Measurements from ENCODE around the gene AIF1L.

Gene AIF1L

GRCh38 chr9:131081868-131082267 lies 14.5 kb upstream of the AIF1L start:
- no peak overlapping the region for H3K27ac ChIP-seq (ENCODE audit: low read depth, low read length)
- no peak overlapping the region for H3K4me3 ChIP-seq (ENCODE audit: low read depth in 1 of 2, low read length in 2 of 2)
- no peaks in the 10 kb centered on the region for H3K9me3 ChIP-seq (ENCODE audit: low read length)
- no peaks in the 10 kb centered on the region for H3K27me3 ChIP-seq (ENCODE audit: control insufficient read depth in 1 of 2, insufficient read depth in 2 of 2, low read length in 2 of 2)
- H3K36me3 ChIP-seq (ENCODE audit: insufficient read depth, low read length), result no peaks in the 10 kb centered on the region
- no peak overlapping the region for H3K9ac ChIP-seq (ENCODE audit: low read length)
- H3K4me1 ChIP-seq (ENCODE audit: insufficient read depth, low read length), result no peaks in the 10 kb centered on the region

- H3K27ac ChIP-seq (ENCODE audit: low read depth, low read length), result no peak overlapping the region
Observed at GRCh38 chr9:131082774-131083512, 13.4 kb upstream of the AIF1L start.

GRCh38 chr9:131084661-131085369 lies 11.5 kb upstream of the AIF1L start:
- Histone ChIP-seq H3K4me3 (ENCODE audit: low read depth in 1 of 2, low read length in 2 of 2) (no peak overlapping the region), H3K27ac (ENCODE audit: low read depth, low read length) (no peak overlapping the region), H3K4me1 (ENCODE audit: insufficient read depth, low read length) (no peaks in the 10 kb centered on the region), H3K27me3 (ENCODE audit: control insufficient read depth in 1 of 2, insufficient read depth in 2 of 2, low read length in 2 of 2) (no peaks in the 10 kb centered on the region), H3K9me3 (ENCODE audit: low read length) (no peaks in the 10 kb centered on the region), H3K9ac (ENCODE audit: low read length) (no peak overlapping the region), H3K36me3 (ENCODE audit: insufficient read depth, low read length) (no peaks in the 10 kb centered on the region)

More at GRCh38 chr9:131082774-131083512, 13.4 kb upstream of the AIF1L start:
- Histone ChIP-seq H3K36me3 (ENCODE audit: insufficient read depth, low read length) (no peaks in the 10 kb centered on the region), H3K27me3 (ENCODE audit: control insufficient read depth in 1 of 2, insufficient read depth in 2 of 2, low read length in 2 of 2) (no peaks in the 10 kb centered on the region), H3K4me3 (ENCODE audit: low read depth in 1 of 2, low read length in 2 of 2) (no peak overlapping the region), H3K9me3 (ENCODE audit: low read length) (no peaks in the 10 kb centered on the region), H3K4me1 (ENCODE audit: insufficient read depth, low read length) (no peaks in the 10 kb centered on the region), H3K9ac (ENCODE audit: low read length) (no peak overlapping the region)

- Histone ChIP-seq H3K27ac (ENCODE audit: low read depth, low read length) (no peak overlapping the region), H3K4me3 (ENCODE audit: low read depth in 1 of 2, low read length in 2 of 2) (no peak overlapping the region), H3K36me3 (ENCODE audit: insufficient read depth, low read length) (no peaks in the 10 kb centered on the region)
Observed at GRCh38 chr9:131085370-131086122, 10.8 kb upstream of the AIF1L start.

GRCh38 chr9:131087354-131087893 lies 8.9 kb upstream of the AIF1L start:
- no peak overlapping the region for H3K4me3 ChIP-seq (ENCODE audit: low read depth in 1 of 2, low read length in 2 of 2)
- no peaks in the 10 kb centered on the region for H3K36me3 ChIP-seq (ENCODE audit: insufficient read depth, low read length)
- no peaks in the 10 kb centered on the region for H3K9me3 ChIP-seq (ENCODE audit: low read length)
- no peaks in the 10 kb centered on the region for H3K27me3 ChIP-seq (ENCODE audit: control insufficient read depth in 1 of 2, insufficient read depth in 2 of 2, low read length in 2 of 2)
- no peak overlapping the region for H3K9ac ChIP-seq (ENCODE audit: low read length)
- no peaks in the 10 kb centered on the region for H3K4me1 ChIP-seq (ENCODE audit: insufficient read depth, low read length)
- no peak overlapping the region for H3K27ac ChIP-seq (ENCODE audit: low read depth, low read length)

More at GRCh38 chr9:131085370-131086122, 10.8 kb upstream of the AIF1L start:
- Histone ChIP-seq H3K27me3 (ENCODE audit: control insufficient read depth in 1 of 2, insufficient read depth in 2 of 2, low read length in 2 of 2) (no peaks in the 10 kb centered on the region), H3K9me3 (ENCODE audit: low read length) (no peaks in the 10 kb centered on the region), H3K9ac (ENCODE audit: low read length) (no peak overlapping the region), H3K4me1 (ENCODE audit: insufficient read depth, low read length) (no peaks in the 10 kb centered on the region)

- H3K36me3 ChIP-seq (ENCODE audit: insufficient read depth, low read length), result no peaks in the 10 kb centered on the region
- no peak overlapping the region for H3K27ac ChIP-seq (ENCODE audit: low read depth, low read length)
- peaks cover 4 to 8% of the 10 kb centered on the region in 2 donors for H3K27me3 ChIP-seq (ENCODE audit: control insufficient read depth in 1 of 2, insufficient read depth in 2 of 2, low read length in 2 of 2)
- H3K9ac ChIP-seq (ENCODE audit: low read length), result no peak overlapping the region
- no peak overlapping the region for H3K4me3 ChIP-seq (ENCODE audit: low read depth in 1 of 2, low read length in 2 of 2)
- H3K4me1 ChIP-seq (ENCODE audit: insufficient read depth, low read length), result no peaks in the 10 kb centered on the region
- H3K9me3 ChIP-seq (ENCODE audit: low read length), result no peaks in the 10 kb centered on the region
Observed at GRCh38 chr9:131090025-131090787, 6.1 kb upstream of the AIF1L start.

GRCh38 chr9:131091352-131091992 lies 4.9 kb upstream of the AIF1L start:
- H3K4me3 ChIP-seq (ENCODE audit: low read depth in 1 of 2, low read length in 2 of 2), result no peak overlapping the region
- H3K36me3 ChIP-seq (ENCODE audit: insufficient read depth, low read length), result no peaks in the 10 kb centered on the region
- H3K9me3 ChIP-seq (ENCODE audit: low read length), result no peaks in the 10 kb centered on the region
- H3K27me3 ChIP-seq (ENCODE audit: control insufficient read depth in 1 of 2, insufficient read depth in 2 of 2, low read length in 2 of 2), result peaks cover 4 to 17% of the 10 kb centered on the region in 2 donors
- no peak overlapping the region for H3K27ac ChIP-seq (ENCODE audit: low read depth, low read length)
- H3K4me1 ChIP-seq (ENCODE audit: insufficient read depth, low read length), result no peaks in the 10 kb centered on the region
- no peak overlapping the region for H3K9ac ChIP-seq (ENCODE audit: low read length)

GRCh38 chr9:131092030-131092429 lies 4.3 kb upstream of the AIF1L start:
- no peaks in the 10 kb centered on the region for H3K9me3 ChIP-seq (ENCODE audit: low read length)
- H3K27ac ChIP-seq (ENCODE audit: low read depth, low read length), result no peak overlapping the region
- H3K9ac ChIP-seq (ENCODE audit: low read length), result no peak overlapping the region
- no peak overlapping the region for H3K4me3 ChIP-seq (ENCODE audit: low read depth in 1 of 2, low read length in 2 of 2)
- H3K36me3 ChIP-seq (ENCODE audit: insufficient read depth, low read length), result no peaks in the 10 kb centered on the region
- no peaks in the 10 kb centered on the region for H3K4me1 ChIP-seq (ENCODE audit: insufficient read depth, low read length)
- H3K27me3 ChIP-seq (ENCODE audit: control insufficient read depth in 1 of 2, insufficient read depth in 2 of 2, low read length in 2 of 2), result peaks cover 4 to 22% of the 10 kb centered on the region in 2 donors

- no peak overlapping the region for H3K9ac ChIP-seq (ENCODE audit: low read length)
- no peaks in the 10 kb centered on the region for H3K9me3 ChIP-seq (ENCODE audit: low read length)
- H3K4me3 ChIP-seq (ENCODE audit: low read depth in 1 of 2, low read length in 2 of 2), result no peak overlapping the region
- H3K36me3 ChIP-seq (ENCODE audit: insufficient read depth, low read length), result no peaks in the 10 kb centered on the region
- no peaks in the 10 kb centered on the region for H3K4me1 ChIP-seq (ENCODE audit: insufficient read depth, low read length)
- H3K27me3 ChIP-seq (ENCODE audit: control insufficient read depth in 1 of 2, insufficient read depth in 2 of 2, low read length in 2 of 2), result peaks cover 4 to 30% of the 10 kb centered on the region in 2 donors
- H3K27ac ChIP-seq (ENCODE audit: low read depth, low read length), result no peak overlapping the region
Observed at GRCh38 chr9:131092548-131093440, 3.5 kb upstream of the AIF1L start.

- peaks cover 4 to 41% of the 10 kb centered on the region in 2 donors for H3K27me3 ChIP-seq (ENCODE audit: control insufficient read depth in 1 of 2, insufficient read depth in 2 of 2, low read length in 2 of 2)
- H3K36me3 ChIP-seq (ENCODE audit: insufficient read depth, low read length), result no peaks in the 10 kb centered on the region
- no peaks in the 10 kb centered on the region for H3K9me3 ChIP-seq (ENCODE audit: low read length)
- no peak overlapping the region for H3K9ac ChIP-seq (ENCODE audit: low read length)
- H3K4me1 ChIP-seq (ENCODE audit: insufficient read depth, low read length), result no peaks in the 10 kb centered on the region
- H3K27ac ChIP-seq (ENCODE audit: low read depth, low read length), result no peak overlapping the region
- H3K4me3 ChIP-seq (ENCODE audit: low read depth in 1 of 2, low read length in 2 of 2), result no peak overlapping the region
Observed at GRCh38 chr9:131094015-131094414, 2.3 kb upstream of the AIF1L start.
